ENCODE data around the gene FAM131B.

The FAM131B gene

DNA sequence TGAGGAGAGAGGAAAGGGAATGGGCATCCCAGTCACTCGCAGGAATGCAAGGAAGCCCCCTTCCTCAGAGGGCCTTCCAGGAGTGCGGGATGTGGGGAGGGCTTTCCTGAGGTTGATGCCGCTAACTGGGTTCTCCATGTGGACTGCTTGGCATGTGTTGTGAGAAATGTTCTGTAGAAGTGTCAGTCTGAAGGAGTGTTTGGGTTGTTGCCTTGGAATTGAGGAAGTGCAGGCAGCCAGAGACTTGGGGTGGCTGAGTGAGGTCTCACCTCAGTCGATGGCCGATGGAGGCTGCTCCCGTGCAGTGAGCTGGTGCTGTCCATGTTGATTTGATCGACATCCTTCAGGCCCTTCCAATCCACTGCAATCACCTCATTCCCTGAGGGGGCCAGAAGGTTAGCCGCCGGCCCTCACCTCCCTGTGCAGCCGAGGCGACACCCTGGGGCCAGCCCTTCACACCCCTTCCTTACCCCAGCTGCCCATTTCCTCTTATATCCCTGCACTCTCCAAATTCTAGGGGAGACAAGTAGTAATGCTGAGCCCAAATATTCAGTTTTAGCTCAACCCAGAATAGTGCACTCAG lies 2.7 kb downstream of the FAM131B start:
- DNase-seq (ENCODE audit: low spot score): peak; percentile 58

DNA sequence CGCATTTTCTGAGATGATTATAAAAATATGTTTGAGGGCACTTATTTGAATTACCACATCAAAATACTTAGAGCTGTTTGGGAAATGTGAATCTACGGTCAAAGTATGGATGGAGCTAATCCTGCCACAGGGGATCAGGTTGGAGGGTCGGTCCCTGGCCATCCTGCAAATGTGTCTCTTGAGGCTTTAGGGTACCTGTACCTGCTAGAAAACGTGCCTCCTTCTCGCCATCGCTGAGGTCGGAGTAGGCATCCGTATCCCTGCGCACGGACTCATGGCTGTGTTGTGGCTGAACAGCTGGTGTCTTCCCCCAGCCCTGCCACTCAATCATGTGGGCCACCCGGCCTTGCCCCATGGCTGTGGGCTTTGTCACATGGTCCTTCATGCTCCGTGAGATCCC lies 3.9 kb downstream of the FAM131B start:
- no peak for DNase-seq (ENCODE audit: low spot score)

GRCh38 chr7:143356414-143357050 lies 6.0 kb downstream of the FAM131B start:
- DNase-seq (ENCODE audit: low spot score): peak; percentile 41

DNA sequence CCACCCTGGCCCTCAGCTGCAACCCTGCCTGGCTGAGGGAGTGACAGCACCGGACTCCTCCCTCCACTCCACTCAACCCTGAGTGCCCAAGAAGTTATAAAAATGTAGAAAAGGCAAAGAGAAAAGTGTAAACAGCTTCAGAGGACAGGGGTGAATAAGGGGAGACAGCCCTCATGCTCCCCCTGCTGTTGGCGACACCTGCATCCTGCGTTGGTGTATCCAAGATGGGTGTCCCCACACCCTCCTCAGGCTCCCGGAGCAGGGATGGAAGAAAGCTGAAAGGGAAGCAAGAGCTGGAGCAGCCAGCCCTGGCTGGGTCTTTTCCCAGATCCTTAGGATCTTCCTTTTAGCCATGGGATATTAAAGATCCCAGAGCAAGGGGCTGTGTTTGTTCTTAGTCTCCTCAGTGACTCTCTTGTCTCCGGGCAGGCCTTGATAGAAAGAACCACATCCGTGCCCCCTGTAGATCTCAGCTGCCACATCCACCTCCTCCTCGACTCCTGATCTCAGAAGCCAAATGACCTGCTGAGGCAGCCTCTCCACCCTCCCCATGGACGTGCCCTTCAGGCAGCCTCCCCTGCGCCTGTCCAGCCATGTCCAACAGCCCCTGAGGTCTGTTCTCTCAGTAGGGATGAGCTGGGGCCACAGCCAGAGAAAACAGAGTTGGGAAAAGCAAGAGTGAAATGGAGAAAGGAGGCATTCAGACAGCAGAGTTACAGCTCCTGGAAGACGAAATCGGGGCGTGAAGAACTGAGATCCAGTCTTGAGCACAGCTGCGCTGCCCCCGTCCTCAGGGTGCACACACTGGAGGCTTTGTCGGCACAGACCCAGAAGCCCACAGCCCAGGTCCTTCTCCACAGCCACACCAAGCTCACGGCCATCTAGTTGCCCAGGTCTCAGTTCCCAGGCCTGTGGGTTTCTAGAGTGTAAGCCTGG lies 6.8 kb downstream of the FAM131B start:
- peak; percentile 42 for DNase-seq (ENCODE audit: low spot score)

GRCh38 chr7:143354965-143355364 lies 7.5 kb downstream of the FAM131B start:
- DNase-seq (ENCODE audit: low spot score): no peak

- no peak for DNase-seq (ENCODE audit: low spot score)
Measured at GRCh38 chr7:143354376-143354775, 8.1 kb downstream of the FAM131B start.

GRCh38 chr7:143352531-143353002 lies 9.9 kb downstream of the FAM131B start:
- DNase-seq (ENCODE audit: low spot score): no peak

GRCh38 chr7:143351574-143351973 lies 10.9 kb downstream of the FAM131B start:
- DNase-seq (ENCODE audit: low spot score): no peak

- DNase-seq (ENCODE audit: low spot score): no peak
Measured at GRCh38 chr7:143351060-143351459, 11.5 kb downstream of the FAM131B start.

DNA sequence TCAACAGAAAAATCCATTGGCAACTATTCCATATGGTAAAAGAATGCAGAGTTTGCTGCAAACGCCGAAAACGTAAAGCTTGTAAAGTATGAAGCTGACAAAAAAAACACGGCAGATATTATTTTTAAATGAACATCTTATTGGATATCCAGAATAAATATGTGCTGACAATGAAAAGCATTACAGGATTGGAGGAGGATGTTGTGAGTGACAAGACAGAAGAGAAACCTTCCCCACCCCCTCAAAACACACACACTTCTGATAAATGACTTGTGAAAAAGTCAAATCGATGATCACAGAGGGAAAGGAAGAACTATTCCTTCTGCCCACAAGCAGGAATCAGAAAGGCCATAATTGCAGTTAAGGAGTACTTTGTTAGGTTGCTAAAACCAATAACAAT lies 14.6 kb downstream of the FAM131B start:
- DNase-seq (ENCODE audit: low spot score): no peak

GRCh38 chr7:143346018-143346417 lies 16.5 kb downstream of the FAM131B start:
- no peak for DNase-seq (ENCODE audit: low spot score)

DNA sequence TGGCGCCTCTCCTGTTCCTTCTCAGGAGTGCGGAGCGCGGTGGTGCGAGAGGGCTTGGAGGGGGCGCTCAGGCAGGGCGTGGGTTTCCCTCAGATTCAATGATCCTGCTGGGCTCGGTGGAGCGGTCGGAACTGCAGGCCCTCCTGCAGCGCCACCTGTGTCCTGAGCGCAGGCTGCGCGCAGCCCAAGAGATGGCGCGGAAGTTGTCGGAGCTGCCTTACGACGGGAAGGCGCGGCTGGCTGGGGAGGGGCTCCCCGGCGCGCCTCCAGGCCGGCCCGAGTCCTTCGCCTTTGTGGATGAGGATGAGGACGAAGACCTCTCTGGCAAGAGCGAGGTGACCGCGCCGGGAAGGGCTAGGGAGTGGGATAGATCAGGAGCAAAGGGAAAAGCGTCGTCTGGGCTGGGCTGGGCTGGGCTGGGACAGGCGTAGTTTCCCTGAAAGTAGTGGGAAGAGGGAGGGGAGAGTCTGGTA lies 17.0 kb downstream of the FAM131B start:
- DNase-seq (ENCODE audit: low spot score): no peak

- no peak for DNase-seq (ENCODE audit: low spot score)
Measured at GRCh38 chr7:143343596-143343995, 18.9 kb downstream of the FAM131B start.

DNA sequence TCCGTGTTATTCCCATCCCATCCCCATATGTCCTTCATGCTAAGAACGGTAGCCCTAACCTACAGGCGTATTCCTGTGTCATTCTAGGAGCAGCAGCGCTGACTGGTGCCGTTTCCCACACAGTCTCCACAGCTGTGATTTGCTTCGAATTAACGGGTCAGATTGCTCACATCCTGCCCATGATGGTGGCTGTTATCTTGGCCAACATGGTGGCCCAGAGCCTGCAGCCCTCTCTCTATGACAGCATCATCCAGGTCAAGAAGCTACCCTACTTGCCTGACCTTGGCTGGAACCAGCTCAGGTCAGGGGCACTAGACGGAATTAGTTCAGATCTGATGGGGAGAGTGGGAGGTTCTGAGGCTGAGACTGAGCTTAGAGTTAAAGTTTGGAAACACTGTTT lies 20.7 kb downstream of the FAM131B start:
- no peak for DNase-seq (ENCODE audit: low spot score)

DNA sequence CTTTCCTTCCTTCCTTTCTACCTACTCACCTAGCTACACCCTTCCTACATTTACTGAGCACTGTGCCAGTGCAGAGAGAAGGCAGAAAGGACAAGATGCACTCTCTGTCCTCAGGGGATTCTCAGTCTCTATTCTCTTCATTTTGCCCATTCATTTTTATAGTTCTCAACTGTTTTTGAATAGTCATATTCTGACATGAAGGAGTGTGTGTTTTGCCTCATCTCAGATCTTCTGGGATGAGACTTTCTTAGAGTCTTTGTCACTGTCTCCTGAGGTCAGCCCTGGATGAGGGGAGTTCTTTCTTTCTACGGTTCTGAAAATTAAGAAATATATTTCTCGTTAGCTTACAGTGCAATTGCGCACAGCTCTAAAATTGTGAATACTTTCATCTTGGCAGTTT lies 25.3 kb downstream of the FAM131B start:
- DNase-seq (ENCODE audit: low spot score): no peak

DNA sequence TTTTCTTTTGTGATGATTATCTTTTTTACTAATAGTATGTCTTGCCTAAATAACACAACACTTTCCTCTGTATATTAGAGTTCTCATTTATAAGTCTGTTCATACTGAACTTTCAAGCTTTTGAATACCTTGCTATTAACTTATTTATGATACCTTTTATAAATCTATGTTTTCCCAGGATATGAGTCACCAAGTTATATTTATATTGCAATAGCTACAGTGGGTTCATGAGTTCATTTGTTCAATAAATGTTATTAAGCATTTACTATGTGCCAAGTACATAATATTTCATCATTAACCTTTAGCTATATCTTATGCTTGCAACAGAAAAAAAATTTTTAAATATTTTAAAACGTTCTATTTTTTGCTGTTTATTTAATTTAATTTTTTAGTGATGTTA lies 28.3 kb downstream of the FAM131B start:
- DNase-seq (ENCODE audit: low spot score): no peak

- DNase-seq (ENCODE audit: low spot score): no peak
Measured at GRCh38 chr7:143331179-143331801, 31.2 kb downstream of the FAM131B start.

DNA sequence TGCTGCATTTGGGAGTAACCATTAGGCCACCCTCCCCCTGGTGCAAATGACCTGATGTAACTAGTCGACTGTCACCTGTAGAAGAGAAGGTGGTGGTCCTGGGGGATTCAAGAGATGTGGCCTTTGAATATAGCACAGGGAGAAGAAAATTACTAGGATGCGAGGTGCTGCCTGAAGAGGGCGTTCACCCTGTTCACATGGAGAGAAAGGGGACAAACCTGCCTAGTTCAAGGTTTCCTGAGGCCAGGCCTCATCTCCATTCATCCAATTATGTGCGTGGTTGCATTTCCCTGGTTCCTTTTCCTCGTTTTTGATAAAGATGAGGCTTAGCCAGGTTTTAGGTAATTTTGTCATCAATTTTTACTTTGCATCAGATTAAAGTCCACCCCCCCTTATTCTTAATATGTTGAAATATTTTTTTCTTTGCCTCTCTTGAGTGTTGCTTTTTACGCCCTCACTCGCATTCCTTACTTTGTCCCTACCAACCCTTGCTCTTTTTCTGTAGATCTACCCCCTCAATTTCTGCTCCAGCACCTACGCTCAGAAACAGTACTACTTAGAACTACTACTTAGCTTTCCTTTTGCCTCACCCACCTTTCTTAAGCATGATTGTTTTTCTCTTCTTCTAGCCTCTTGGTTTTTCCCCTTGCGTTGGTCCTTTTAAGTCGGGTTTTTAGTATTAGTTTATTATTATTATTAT lies 32.9 kb downstream of the FAM131B start:
- DNase-seq (ENCODE audit: low spot score): no peak

- DNase-seq (ENCODE audit: low spot score): no peak
Measured at GRCh38 chr7:143327903-143328302, 34.6 kb downstream of the FAM131B start.

DNA sequence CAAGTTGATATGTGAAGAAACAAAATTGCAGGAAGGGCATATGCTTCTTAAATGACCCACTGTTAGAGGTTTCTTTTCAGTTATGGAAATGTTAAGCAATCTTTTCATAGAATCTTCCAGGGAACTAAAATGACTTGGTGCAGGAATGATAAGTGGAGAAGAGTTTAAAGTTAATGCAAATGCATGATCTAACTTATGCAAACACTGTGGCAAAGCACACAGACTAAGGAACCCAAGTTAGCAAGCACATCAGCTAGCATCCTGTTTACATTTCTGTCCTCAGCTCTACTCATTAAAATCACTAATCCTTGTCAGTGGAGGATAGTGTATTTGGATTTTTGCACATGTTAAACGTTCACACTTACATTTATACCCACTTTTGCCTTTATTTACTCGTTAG lies 37.3 kb downstream of the FAM131B start:
- no peak for DNase-seq (ENCODE audit: low spot score)

GRCh38 chr7:143323653-143324052 lies 38.9 kb downstream of the FAM131B start:
- DNase-seq (ENCODE audit: low spot score): no peak

Data from left forelimb (tissue), 1 donor.